GM15510 (cell line): ENCODE measurements around the gene HLCS.

Source experiments
- POLR2A ChIP-seq: IDR thresholded peaks from 3 replicates; pipeline ENCODE4 v1.6.1; 2011; ENCODE audit warnings: borderline replicate concordance; ENCODE audit not compliant: insufficient read length; ENCODE audit errors: extremely low read depth

The HLCS gene

GRCh38 chr21:36858320-36858957, 108.0 kb downstream of the HLCS start:
- no peak for TF ChIP-seq POLR2A

GRCh38 chr21:36856643-36857042, 109.8 kb downstream of the HLCS start:
- no peak for TF ChIP-seq POLR2A

- TF ChIP-seq POLR2A, result no peak
These were observed 112.1 kb downstream of the HLCS start for GRCh38 chr21:36854391-36854790.

- TF ChIP-seq POLR2A, result no peak
These were observed 113.6 kb downstream of the HLCS start for GRCh38 chr21:36852864-36853263.

GRCh38 chr21:36852293-36852692, 114.2 kb downstream of the HLCS start:
- TF ChIP-seq POLR2A, result no peak

- no peak for TF ChIP-seq POLR2A
These were observed 115.3 kb downstream of the HLCS start for GRCh38 chr21:36851121-36851520.

GRCh38 chr21:36850372-36850771, 116.1 kb downstream of the HLCS start:
- no peak for TF ChIP-seq POLR2A

- TF ChIP-seq POLR2A, result no peak
These were observed 116.9 kb downstream of the HLCS start for GRCh38 chr21:36849461-36850105.

GRCh38 chr21:36848730-36849274, 117.7 kb downstream of the HLCS start:
- no peak for TF ChIP-seq POLR2A

GRCh38 chr21:36847189-36847588, 119.3 kb downstream of the HLCS start:
- TF ChIP-seq POLR2A, result no peak

GRCh38 chr21:36846631-36847030, 119.8 kb downstream of the HLCS start:
- TF ChIP-seq POLR2A, result no peak

- no peak for TF ChIP-seq POLR2A
These were observed 120.7 kb downstream of the HLCS start for GRCh38 chr21:36845790-36846189.

GRCh38 chr21:36845070-36845469, 121.4 kb downstream of the HLCS start:
- no peak for TF ChIP-seq POLR2A

GRCh38 chr21:36841866-36842265, 124.6 kb downstream of the HLCS start:
- TF ChIP-seq POLR2A, result no peak

- TF ChIP-seq POLR2A, result no peak
These were observed 126.7 kb downstream of the HLCS start for GRCh38 chr21:36839735-36840134.

GRCh38 chr21:36839123-36839522, 127.3 kb downstream of the HLCS start:
- TF ChIP-seq POLR2A, result no peak
